ENCODE results near the gene ZCWPW2. TPM values are rescaled to one million over a fixed set of nuclear protein-coding genes. Genes with fewer than 3 reads are reported as not detected.

Gene ZCWPW2
- polyA plus RNA-seq, 12 donors: 1.9 to 3.3 (median 2.5) TPM; not detected in 2

- DNase-seq: peak; percentile 18
Measured at GRCh38 chr3:28575100-28575745, 226.7 kb downstream of the ZCWPW2 start.

Other genes starting within 250 kb of the ZCWPW2 start
- gene CMC1, start 107.1 kb upstream of the ZCWPW2 start, polyA plus RNA-seq (ENCODE audit: insufficient read length in 12 of 12): 10 to 100 TPM in 11 of 12 donors, not detected in 1; 17.6 to 54.6 (median 22.4) TPM
- gene AZI2, start 103 bp downstream of the ZCWPW2 start, polyA plus RNA-seq (ENCODE audit: insufficient read length in 12 of 12): 10 to 100 TPM in 11 of 12 donors, not detected in 1; 61.0 to 97.4 (median 85.2) TPM

Data from muscle of arm (tissue), 12 donors.